GM23338 (cell line): ENCODE measurements around the gene GNAI1. TPM values are rescaled to one million over a fixed set of nuclear protein-coding genes. Genes with fewer than 3 reads are reported as not detected.

ENCODE experiments used
- ATAC-seq: fragments of 200-7000 bp; cut with Tn5 transposase; 3 replicates; pipeline ENCODE4 v1.9.1; 2020
- DNase-seq: peaks from one replicate; pipeline ENCODE4 v3.0.0-alpha.2; 2015; ENCODE audit warnings: low spot score
- H2AFZ ChIP-seq: fragments of 200-600 bp; sonication (generic); 2 replicates; pipeline ENCODE4 v1.8.0; 2016; ENCODE audit warnings: antibody characterized with exemption, mild to moderate bottlenecking, moderate library complexity
- H3F3A ChIP-seq: fragments of 200-600 bp; sonication (generic); replicated peaks from 2 replicates; pipeline ENCODE4 v1.8.0; 2017; ENCODE audit warnings: antibody characterized with exemption, mixed run types, low read depth
- H3K27ac ChIP-seq: fragments of 200-600 bp; sonication (generic); 2 replicates; pipeline ENCODE4 v1.6.1; 2016; ENCODE audit warnings: low read depth
- H3K27me3 ChIP-seq: fragments of 200-600 bp; sonication (generic); 2 replicates; pipeline ENCODE4 v1.8.0; 2016; ENCODE audit warnings: mild to moderate bottlenecking, mixed run types, moderate library complexity; ENCODE audit not compliant: insufficient read depth
- H3K36me3 ChIP-seq: fragments of 200-600 bp; sonication (generic); 2 replicates; pipeline ENCODE4 v1.8.0; 2016; ENCODE audit warnings: mild to moderate bottlenecking; ENCODE audit not compliant: insufficient read depth
- H3K4me1 ChIP-seq: fragments of 200-600 bp; sonication (generic); 2 replicates; pipeline ENCODE4 v1.8.0; 2016; ENCODE audit warnings: mild to moderate bottlenecking, moderate library complexity; ENCODE audit not compliant: insufficient read depth
- H3K4me2 ChIP-seq: fragments of 200-600 bp; sonication (generic); 2 replicates; pipeline ENCODE4 v1.7.1; 2017; ENCODE audit warnings: mixed run types
- H3K4me3 ChIP-seq: fragments of 200-600 bp; sonication (generic); 2 replicates; pipeline ENCODE4 v1.6.1; 2016; ENCODE audit warnings: mixed run types
- H3K79me2 ChIP-seq: fragments of 200-600 bp; sonication (generic); replicated peaks from 2 replicates; pipeline ENCODE4 v1.8.0; 2017; ENCODE audit warnings: mild to moderate bottlenecking; ENCODE audit not compliant: insufficient read depth
- H3K9me2 ChIP-seq: fragments of 200-600 bp; sonication (generic); 2 replicates; pipeline ENCODE4 v1.8.0; 2017; ENCODE audit not compliant: insufficient read depth
- H4K20me1 ChIP-seq: fragments of 200-600 bp; sonication (generic); replicated peaks from 2 replicates; pipeline ENCODE4 v1.8.0; 2017; ENCODE audit warnings: mild to moderate bottlenecking; ENCODE audit not compliant: insufficient read depth
- H3K27ac Mint-ChIP-seq: 2 replicates; pipeline ENCODE4 v1.8.0; 2020; ENCODE audit warnings: inconsistent platforms, mild to moderate bottlenecking, moderate library complexity, mixed read lengths
- H3K27me3 Mint-ChIP-seq: 3 replicates; pipeline ENCODE4 v1.8.0; 2022; ENCODE audit warnings: low read depth, mild to moderate bottlenecking, moderate library complexity, mixed read lengths, inconsistent platforms; ENCODE audit not compliant: insufficient read depth, poor library complexity
- H3K36me3 Mint-ChIP-seq: 3 replicates; pipeline ENCODE4 v1.8.0; 2021; ENCODE audit warnings: low read depth, mild to moderate bottlenecking, inconsistent platforms, moderate library complexity, mixed read lengths
- H3K4me1 Mint-ChIP-seq: 3 replicates; pipeline ENCODE4 v1.8.0; 2020; ENCODE audit warnings: mild to moderate bottlenecking, inconsistent platforms, mixed read lengths
- H3K4me3 Mint-ChIP-seq: 3 replicates; pipeline ENCODE4 v1.8.0; 2021; ENCODE audit warnings: moderate library complexity, mild to moderate bottlenecking, inconsistent platforms, mixed read lengths
- H3K9me3 Mint-ChIP-seq: 3 replicates; pipeline ENCODE4 v1.8.0; 2020; ENCODE audit warnings: moderate library complexity, mild to moderate bottlenecking, inconsistent platforms, mixed read lengths
- EZH2 ChIP-seq: fragments of 200-600 bp; sonication (generic); IDR thresholded peaks from one replicate; pipeline ENCODE4 v1.8.0; 2017; ENCODE audit warnings: antibody characterized with exemption, mild to moderate bottlenecking, low read depth; ENCODE audit not compliant: unreplicated experiment
- EZH2phosphoT487 ChIP-seq: fragments of 200-600 bp; sonication (generic); IDR thresholded peaks from one replicate; pipeline ENCODE4 v1.8.1; 2018; ENCODE audit warnings: antibody characterized with exemption; ENCODE audit not compliant: unreplicated experiment
- NANOG ChIP-seq: IDR thresholded peaks from 2 replicates; pipeline ENCODE4 v1.6.1; 2016; ENCODE audit warnings: antibody characterized with exemption, borderline replicate concordance
- POLR2AphosphoS5 ChIP-seq: IDR thresholded peaks from 2 replicates; pipeline ENCODE4 v1.6.1; 2016; ENCODE audit warnings: antibody characterized with exemption, low read depth
- STAT1 ChIP-seq: IDR thresholded peaks from one replicate; pipeline ENCODE4 v1.6.1; 2016; ENCODE audit warnings: antibody characterized with exemption; ENCODE audit not compliant: unreplicated experiment
- ZNF114 ChIP-seq: fragments of 250-450 bp; sonication (Bioruptor Pico); IDR thresholded peaks from 2 replicates; pipeline ENCODE4 v1.5.0; 2020; ENCODE audit warnings: mild to moderate bottlenecking, moderate library complexity
- polyA plus RNA-seq: library from polyadenylated mRNA; unstranded; fragments of >200 nt; fragmentation: Nextera tagmentation; extraction: Ambion mirVana; gene quantifications from 2 replicates; pipeline ENCODE4 v1.2.1, GENCODE V29; 2016
- total RNA-seq: library from RNA; depleted of rRNA; stranded (reverse); fragments of >200 nt; shearing (Covaris generic); gene quantifications from 2 replicates; pipeline ENCODE4 v1.2.3, GENCODE V29; 2014
- TF ChIP-seq, protein P1 (sequence below), 2 experiments: fragments of 200-600 bp in 1 of 2; sonication (generic) in 1 of 2; conservative IDR thresholded peaks; 2 replicates each; pipeline versions ENCODE4 v1.5.1 to v1.6.1; 2016 to 2017; ENCODE audit warnings: antibody characterized with exemption in 2 of 2, low read depth in 2 of 2, mild to moderate bottlenecking in 2 of 2, moderate library complexity in 1 of 2
- TF ChIP-seq, protein P2 (sequence below): IDR thresholded peaks from 2 replicates; pipeline ENCODE4 v1.6.1; 2016; ENCODE audit warnings: antibody characterized with exemption
- TF ChIP-seq, protein P3 (sequence below): fragments of 250-450 bp; sonication (Bioruptor Pico); IDR thresholded peaks from 2 replicates; pipeline ENCODE4 v1.5.0; 2020; ENCODE audit warnings: mild to moderate bottlenecking, moderate library complexity
- TF ChIP-seq, protein P4 (sequence below): IDR thresholded peaks from one replicate; pipeline ENCODE4 v1.6.1; 2018; ENCODE audit warnings: antibody characterized with exemption; ENCODE audit not compliant: unreplicated experiment

The GNAI1 gene
- total and polyA plus RNA-seq, 2 experiments from 2014 or later: 31.3 to 36.9 TPM

DNA sequence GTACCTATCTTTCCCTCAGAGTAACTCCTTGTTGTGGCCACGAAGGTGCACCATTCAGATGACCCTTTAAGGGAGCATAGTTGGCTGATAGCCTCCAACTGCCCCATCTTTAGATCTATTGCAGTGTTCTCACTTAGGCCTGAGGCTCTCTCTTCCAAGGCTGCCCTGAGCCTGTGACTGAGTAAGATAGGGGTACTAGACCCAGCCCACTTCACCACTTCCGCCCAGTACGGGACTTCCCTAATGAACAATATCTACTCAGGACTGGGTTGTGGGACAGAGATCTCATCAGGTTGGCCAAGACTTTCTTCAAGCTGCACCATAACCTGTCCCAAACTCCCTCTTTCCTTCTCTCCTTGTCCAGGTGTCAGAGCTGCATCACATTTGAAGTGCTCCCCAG lies 5.7 kb upstream of the GNAI1 start (continued):
- TF ChIP-seq, protein P1, sequence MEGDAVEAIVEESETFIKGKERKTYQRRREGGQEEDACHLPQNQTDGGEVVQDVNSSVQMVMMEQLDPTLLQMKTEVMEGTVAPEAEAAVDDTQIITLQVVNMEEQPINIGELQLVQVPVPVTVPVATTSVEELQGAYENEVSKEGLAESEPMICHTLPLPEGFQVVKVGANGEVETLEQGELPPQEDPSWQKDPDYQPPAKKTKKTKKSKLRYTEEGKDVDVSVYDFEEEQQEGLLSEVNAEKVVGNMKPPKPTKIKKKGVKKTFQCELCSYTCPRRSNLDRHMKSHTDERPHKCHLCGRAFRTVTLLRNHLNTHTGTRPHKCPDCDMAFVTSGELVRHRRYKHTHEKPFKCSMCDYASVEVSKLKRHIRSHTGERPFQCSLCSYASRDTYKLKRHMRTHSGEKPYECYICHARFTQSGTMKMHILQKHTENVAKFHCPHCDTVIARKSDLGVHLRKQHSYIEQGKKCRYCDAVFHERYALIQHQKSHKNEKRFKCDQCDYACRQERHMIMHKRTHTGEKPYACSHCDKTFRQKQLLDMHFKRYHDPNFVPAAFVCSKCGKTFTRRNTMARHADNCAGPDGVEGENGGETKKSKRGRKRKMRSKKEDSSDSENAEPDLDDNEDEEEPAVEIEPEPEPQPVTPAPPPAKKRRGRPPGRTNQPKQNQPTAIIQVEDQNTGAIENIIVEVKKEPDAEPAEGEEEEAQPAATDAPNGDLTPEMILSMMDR (conservative IDR thresholded peaks at IDR 0.05; ENCODE audit: low read depth in 2 of 2): no peak

DNA sequence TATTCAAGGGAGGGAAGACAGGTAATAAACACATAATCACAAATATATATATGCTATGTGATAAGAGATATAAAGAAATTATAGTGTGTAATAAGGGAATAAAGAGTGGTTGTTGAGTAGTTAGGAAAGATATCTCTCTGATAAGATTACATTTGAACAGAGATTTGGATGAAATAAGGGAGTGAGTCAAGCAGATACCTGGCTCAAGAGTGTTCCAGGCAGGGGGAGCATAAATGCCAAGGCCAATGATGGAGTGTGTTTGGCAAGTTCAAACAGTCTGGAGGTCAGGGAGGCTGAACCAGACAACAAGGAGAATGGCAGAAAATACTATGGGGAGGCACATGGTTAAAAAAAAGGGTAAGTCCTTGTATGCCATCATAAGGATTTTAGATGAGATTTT lies 4.8 kb upstream of the GNAI1 start:
- H3K4me1 ChIP-seq: peaks cover 19% of the 10 kb centered on the region
- TF ChIP-seq, protein P2, sequence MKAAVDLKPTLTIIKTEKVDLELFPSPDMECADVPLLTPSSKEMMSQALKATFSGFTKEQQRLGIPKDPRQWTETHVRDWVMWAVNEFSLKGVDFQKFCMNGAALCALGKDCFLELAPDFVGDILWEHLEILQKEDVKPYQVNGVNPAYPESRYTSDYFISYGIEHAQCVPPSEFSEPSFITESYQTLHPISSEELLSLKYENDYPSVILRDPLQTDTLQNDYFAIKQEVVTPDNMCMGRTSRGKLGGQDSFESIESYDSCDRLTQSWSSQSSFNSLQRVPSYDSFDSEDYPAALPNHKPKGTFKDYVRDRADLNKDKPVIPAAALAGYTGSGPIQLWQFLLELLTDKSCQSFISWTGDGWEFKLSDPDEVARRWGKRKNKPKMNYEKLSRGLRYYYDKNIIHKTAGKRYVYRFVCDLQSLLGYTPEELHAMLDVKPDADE: no peak
- no peak for TF ChIP-seq STAT1
- TF ChIP-seq, protein P3, sequence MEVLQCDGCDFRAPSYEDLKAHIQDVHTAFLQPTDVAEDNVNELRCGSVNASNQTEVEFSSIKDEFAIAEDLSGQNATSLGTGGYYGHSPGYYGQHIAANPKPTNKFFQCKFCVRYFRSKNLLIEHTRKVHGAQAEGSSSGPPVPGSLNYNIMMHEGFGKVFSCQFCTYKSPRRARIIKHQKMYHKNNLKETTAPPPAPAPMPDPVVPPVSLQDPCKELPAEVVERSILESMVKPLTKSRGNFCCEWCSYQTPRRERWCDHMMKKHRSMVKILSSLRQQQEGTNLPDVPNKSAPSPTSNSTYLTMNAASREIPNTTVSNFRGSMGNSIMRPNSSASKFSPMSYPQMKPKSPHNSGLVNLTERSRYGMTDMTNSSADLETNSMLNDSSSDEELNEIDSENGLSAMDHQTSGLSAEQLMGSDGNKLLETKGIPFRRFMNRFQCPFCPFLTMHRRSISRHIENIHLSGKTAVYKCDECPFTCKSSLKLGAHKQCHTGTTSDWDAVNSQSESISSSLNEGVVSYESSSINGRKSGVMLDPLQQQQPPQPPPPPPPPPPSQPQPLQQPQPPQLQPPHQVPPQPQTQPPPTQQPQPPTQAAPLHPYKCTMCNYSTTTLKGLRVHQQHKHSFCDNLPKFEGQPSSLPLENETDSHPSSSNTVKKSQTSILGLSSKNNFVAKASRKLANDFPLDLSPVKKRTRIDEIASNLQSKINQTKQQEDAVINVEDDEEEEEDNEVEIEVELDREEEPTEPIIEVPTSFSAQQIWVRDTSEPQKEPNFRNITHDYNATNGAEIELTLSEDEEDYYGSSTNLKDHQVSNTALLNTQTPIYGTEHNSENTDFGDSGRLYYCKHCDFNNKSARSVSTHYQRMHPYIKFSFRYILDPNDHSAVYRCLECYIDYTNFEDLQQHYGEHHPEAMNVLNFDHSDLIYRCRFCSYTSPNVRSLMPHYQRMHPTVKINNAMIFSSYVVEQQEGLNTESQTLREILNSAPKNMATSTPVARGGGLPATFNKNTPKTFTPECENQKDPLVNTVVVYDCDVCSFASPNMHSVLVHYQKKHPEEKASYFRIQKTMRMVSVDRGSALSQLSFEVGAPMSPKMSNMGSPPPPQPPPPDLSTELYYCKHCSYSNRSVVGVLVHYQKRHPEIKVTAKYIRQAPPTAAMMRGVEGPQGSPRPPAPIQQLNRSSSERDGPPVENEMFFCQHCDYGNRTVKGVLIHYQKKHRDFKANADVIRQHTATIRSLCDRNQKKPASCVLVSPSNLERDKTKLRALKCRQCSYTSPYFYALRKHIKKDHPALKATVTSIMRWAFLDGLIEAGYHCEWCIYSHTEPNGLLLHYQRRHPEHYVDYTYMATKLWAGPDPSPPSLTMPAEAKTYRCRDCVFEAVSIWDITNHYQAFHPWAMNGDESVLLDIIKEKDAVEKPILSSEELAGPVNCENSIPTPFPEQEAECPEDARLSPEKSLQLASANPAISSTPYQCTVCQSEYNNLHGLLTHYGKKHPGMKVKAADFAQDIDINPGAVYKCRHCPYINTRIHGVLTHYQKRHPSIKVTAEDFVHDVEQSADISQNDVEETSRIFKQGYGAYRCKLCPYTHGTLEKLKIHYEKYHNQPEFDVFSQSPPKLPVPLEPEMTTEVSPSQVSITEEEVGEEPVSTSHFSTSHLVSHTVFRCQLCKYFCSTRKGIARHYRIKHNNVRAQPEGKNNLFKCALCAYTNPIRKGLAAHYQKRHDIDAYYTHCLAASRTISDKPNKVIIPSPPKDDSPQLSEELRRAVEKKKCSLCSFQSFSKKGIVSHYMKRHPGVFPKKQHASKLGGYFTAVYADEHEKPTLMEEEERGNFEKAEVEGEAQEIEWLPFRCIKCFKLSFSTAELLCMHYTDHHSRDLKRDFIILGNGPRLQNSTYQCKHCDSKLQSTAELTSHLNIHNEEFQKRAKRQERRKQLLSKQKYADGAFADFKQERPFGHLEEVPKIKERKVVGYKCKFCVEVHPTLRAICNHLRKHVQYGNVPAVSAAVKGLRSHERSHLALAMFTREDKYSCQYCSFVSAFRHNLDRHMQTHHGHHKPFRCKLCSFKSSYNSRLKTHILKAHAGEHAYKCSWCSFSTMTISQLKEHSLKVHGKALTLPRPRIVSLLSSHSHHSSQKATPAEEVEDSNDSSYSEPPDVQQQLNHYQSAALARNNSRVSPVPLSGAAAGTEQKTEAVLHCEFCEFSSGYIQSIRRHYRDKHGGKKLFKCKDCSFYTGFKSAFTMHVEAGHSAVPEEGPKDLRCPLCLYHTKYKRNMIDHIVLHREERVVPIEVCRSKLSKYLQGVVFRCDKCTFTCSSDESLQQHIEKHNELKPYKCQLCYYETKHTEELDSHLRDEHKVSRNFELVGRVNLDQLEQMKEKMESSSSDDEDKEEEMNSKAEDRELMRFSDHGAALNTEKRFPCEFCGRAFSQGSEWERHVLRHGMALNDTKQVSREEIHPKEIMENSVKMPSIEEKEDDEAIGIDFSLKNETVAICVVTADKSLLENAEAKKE (CRISPR knock-in tag): no peak
- no peak for TF ChIP-seq EZH2
- TF ChIP-seq POLR2AphosphoS5: no peak
- TF ChIP-seq NANOG: no peak
- TF ChIP-seq EZH2phosphoT487: no peak
- TF ChIP-seq, protein P4, sequence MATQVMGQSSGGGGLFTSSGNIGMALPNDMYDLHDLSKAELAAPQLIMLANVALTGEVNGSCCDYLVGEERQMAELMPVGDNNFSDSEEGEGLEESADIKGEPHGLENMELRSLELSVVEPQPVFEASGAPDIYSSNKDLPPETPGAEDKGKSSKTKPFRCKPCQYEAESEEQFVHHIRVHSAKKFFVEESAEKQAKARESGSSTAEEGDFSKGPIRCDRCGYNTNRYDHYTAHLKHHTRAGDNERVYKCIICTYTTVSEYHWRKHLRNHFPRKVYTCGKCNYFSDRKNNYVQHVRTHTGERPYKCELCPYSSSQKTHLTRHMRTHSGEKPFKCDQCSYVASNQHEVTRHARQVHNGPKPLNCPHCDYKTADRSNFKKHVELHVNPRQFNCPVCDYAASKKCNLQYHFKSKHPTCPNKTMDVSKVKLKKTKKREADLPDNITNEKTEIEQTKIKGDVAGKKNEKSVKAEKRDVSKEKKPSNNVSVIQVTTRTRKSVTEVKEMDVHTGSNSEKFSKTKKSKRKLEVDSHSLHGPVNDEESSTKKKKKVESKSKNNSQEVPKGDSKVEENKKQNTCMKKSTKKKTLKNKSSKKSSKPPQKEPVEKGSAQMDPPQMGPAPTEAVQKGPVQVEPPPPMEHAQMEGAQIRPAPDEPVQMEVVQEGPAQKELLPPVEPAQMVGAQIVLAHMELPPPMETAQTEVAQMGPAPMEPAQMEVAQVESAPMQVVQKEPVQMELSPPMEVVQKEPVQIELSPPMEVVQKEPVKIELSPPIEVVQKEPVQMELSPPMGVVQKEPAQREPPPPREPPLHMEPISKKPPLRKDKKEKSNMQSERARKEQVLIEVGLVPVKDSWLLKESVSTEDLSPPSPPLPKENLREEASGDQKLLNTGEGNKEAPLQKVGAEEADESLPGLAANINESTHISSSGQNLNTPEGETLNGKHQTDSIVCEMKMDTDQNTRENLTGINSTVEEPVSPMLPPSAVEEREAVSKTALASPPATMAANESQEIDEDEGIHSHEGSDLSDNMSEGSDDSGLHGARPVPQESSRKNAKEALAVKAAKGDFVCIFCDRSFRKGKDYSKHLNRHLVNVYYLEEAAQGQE: no peak
- no peak for TF ChIP-seq ZNF114 (CRISPR knock-in tag)
- TF ChIP-seq, protein P1 (conservative IDR thresholded peaks at IDR 0.05; ENCODE audit: low read depth in 2 of 2): no peak

More for the DNA sequence above, 4.8 kb upstream of the GNAI1 start:
- H3K36me3 ChIP-seq: no peaks in the 10 kb centered on the region
- no peaks in the 10 kb centered on the region; the same call in 2 of the 3 replicates for H3K9me3 Mint-ChIP-seq
- no peaks in the 10 kb centered on the region for H3F3A ChIP-seq
- no peak overlapping the region for H3K27ac Mint-ChIP-seq
- H3K27ac ChIP-seq: no peak overlapping the region
- no peak overlapping the region for H3K4me3 Mint-ChIP-seq
- H3K9me2 ChIP-seq: peaks cover 7% of the 10 kb centered on the region; the same call in 1 of the 2 replicates
- H3K4me2 ChIP-seq: no peak overlapping the region
- H4K20me1 ChIP-seq: no peaks in the 10 kb centered on the region
- no peaks in the 10 kb centered on the region; the same call in 2 of the 3 replicates for H3K36me3 Mint-ChIP-seq
- H3K27me3 Mint-ChIP-seq: peaks cover 27% of the 10 kb centered on the region
- H2AFZ ChIP-seq: no peak overlapping the region
- no peak overlapping the region for H3K4me3 ChIP-seq
- peaks cover 26% of the 10 kb centered on the region for H3K4me1 Mint-ChIP-seq
- ATAC-seq: no peak
- no peaks in the 10 kb centered on the region for H3K79me2 ChIP-seq
- peaks cover 46% of the 10 kb centered on the region for H3K27me3 ChIP-seq
- no peak for DNase-seq
